SK-N-MC (cell line): ENCODE data around the gene NDC1.
"Not testable (repeated sequence)": the region's sequence is repeated elsewhere in the genome, so short reads cannot be mapped to it uniquely, and the experiment has no call there.

ENCODE experiments used
- EZH2 ChIP-seq: fragments of 200-600 bp; sonication (generic); IDR thresholded peaks from one replicate; pipeline ENCODE4 v1.6.1; 2017; ENCODE audit warnings: antibody characterized with exemption
- POLR2AphosphoS5 ChIP-seq: IDR thresholded peaks from 2 replicates; pipeline ENCODE4 v1.6.1; 2012; ENCODE audit warnings: mild to moderate bottlenecking, low read depth, low read length, borderline replicate concordance

DNA sequence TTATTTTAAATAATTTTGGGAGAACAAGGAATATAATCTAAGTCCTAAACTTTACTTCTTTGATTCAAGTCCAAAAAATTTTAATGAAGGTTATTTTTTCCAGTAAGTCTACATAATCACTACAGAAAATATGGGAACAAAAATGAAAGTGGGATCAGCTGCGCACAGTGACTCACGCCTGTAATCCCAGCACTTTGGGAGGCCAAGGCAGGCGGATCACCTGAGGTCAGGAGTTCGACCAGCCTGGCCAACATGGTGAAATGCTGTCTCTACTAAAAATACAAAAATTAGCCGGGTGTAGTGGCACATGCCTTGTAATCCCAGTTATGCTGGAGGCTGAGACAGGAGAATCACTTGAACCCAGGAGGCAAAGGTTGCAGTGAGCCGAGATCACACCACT, 45.5 kb upstream of the NDC1 start:
- TF ChIP-seq POLR2AphosphoS5, EZH2: not testable (repeated sequence)
